A172 (cell line): ENCODE data around the gene LIPE. TPM values are rescaled to one million over a fixed set of nuclear protein-coding genes. Genes with fewer than 3 reads are reported as not detected.

Source experiments
- DNase-seq: peaks from one replicate; pipeline ENCODE4 v3.0.0-alpha.2; 2015; ENCODE audit warnings: low spot score
- total RNA-seq: library from RNA; depleted of rRNA; stranded (reverse); fragments of >200 nt; shearing (Covaris generic); gene quantifications from 2 replicates; pipeline ENCODE4 v1.2.3, GENCODE V29; 2014; rRNA removed

The LIPE gene
- total RNA-seq, 1 experiment from 2014 or later, result not detected

- DNase-seq, result no peak
Measured at GRCh38 chr19:42353341-42354015, 73.7 kb downstream of the LIPE start.

GRCh38 chr19:42352301-42353259 is 74.6 kb downstream of the LIPE start:
- DNase-seq, result no peak

Other genes with a start within 250 kb of the LIPE start
- 65.3 and 75.4 TPM in 2 replicates for gene DEDD2, start 209.7 kb downstream of the LIPE start, total RNA-seq
- 12.6 and 20.6 TPM in 2 replicates for gene ZNF526, start 207.1 kb downstream of the LIPE start, total RNA-seq
- 25.7 and 34.0 TPM in 2 replicates for gene GSK3A, start 184.8 kb downstream of the LIPE start, total RNA-seq
- 43.6 and 52.8 TPM in 2 replicates for gene ERF, start 172.3 kb downstream of the LIPE start, total RNA-seq
- gene CIC, start 158.1 kb downstream of the LIPE start, total RNA-seq, result 25.3 and 48.5 TPM in 2 replicates
- gene PRR19, start 125.3 kb downstream of the LIPE start, total RNA-seq, result 2.2 and 3.7 TPM in 2 replicates
- 144 and 170 TPM in 2 replicates for gene PAFAH1B3, start 124.8 kb downstream of the LIPE start, total RNA-seq
- not detected in 2 replicates for gene TMEM145, start 114.1 kb downstream of the LIPE start, total RNA-seq
- 11.3 and 11.4 TPM in 2 replicates for gene MEGF8, start 101.8 kb downstream of the LIPE start, total RNA-seq
- 0.34 and 2.8 TPM in 2 replicates for gene CNFN, start 37.1 kb downstream of the LIPE start, total RNA-seq
- not detected in 2 replicates for gene CXCL17, start 15.6 kb upstream of the LIPE start, total RNA-seq
- 0.67 and 2.2 TPM in 2 replicates for gene CEACAM1, start 101.1 kb upstream of the LIPE start, total RNA-seq
- not detected in 2 replicates for gene CEACAM8, start 167.5 kb upstream of the LIPE start, total RNA-seq